ENCODE results near the gene PDE3A. TPM values are rescaled to one million over a fixed set of nuclear protein-coding genes. Genes with fewer than 3 reads are reported as not detected.

PDE3A gene
- total and polyA plus RNA-seq, 2 of the 4 experiments (the other 2 are of a cell fraction), result 0.09 to 0.18 TPM

DNA sequence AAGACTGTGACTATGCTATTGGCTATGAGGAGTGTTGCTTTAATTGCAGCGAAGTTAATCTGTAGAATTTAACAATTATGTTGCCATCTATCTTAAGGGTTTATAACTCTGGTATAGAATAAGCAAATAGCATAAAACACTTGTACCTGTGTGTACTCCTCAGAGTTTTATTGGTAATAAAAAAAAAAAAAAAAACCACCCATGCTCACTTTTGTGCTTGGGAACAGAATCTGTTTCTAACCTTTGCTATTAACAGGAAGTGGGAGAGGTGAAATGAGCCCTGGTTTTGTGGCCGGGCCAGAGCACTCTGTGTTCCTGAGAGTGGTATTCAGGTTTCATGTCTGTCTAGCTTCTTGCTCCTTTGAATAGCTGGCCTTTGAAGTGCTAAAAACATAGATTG, 53.1 kb downstream of the PDE3A start:
- in situ Hi-C loops (cut with MboI; ENCODE audit: low sequenced_read_pairs), result no loop called here
- ATAC-seq (ENCODE audit: low read depth), result no peak
- H3K4me1 ChIP-seq (ENCODE audit: control insufficient read depth, insufficient read depth, low read length), result peaks cover 2% of the 10 kb centered on the region
- no peak for TF ChIP-seq ELK1 (IDR thresholded peaks at IDR 0.05; ENCODE audit: borderline replicate concordance, low read depth, low read length)
- H3K36me3 ChIP-seq (ENCODE audit: control insufficient read depth, insufficient read depth, low read length), result no peaks in the 10 kb centered on the region; the same call in 1 of the 2 replicates
- H3K9me3 ChIP-seq (ENCODE audit: control insufficient read depth, insufficient read depth, low read length), result no peaks in the 10 kb centered on the region
- H3K14ac ChIP-seq (replicated peaks; ENCODE audit: low read depth, low read length), result no peak overlapping the region
- no peak overlapping the region for H2AK9ac ChIP-seq (replicated peaks; ENCODE audit: low read depth, low read length, poor library complexity)
- no peak overlapping the region for H2BK5ac ChIP-seq (ENCODE audit: low read depth, low read length, poor library complexity, severe bottlenecking)
- POLR2A ChIA-PET (ENCODE audit: unreplicated experiment), result interaction anchor here (0.6 kb wide), 1 partner anchor 635 kb away, joined by 3 read pairs; no protein-coding TSS in a partner anchor
- no peak overlapping the region for H2BK15ac ChIP-seq (ENCODE audit: low read depth, low read length)
- H3K27me3 ChIP-seq (ENCODE audit: control insufficient read depth, insufficient read depth, low read length), result no peaks in the 10 kb centered on the region
- no peak overlapping the region for H2AK5ac ChIP-seq (ENCODE audit: low read depth, low read length)
- no peak overlapping the region for H3K27ac ChIP-seq (ENCODE audit: insufficient read depth, low read length)
- BruUV-seq (replicated peaks), result no TSS peak
- intact Hi-C loops (cut with micrococcal nuclease), result no loop called here
- no peak overlapping the region for H2BK120ac ChIP-seq (ENCODE audit: low read depth, low read length)
- CTCF ChIA-PET, result no interaction called here
- H3K9ac ChIP-seq (ENCODE audit: low read depth, low read length), result no peak overlapping the region
- H4K5ac ChIP-seq (ENCODE audit: low read depth, low read length), result no peak overlapping the region
- H3K4ac ChIP-seq (ENCODE audit: low read depth, low read length), result no peak overlapping the region
- no peak overlapping the region for H3K56ac ChIP-seq (ENCODE audit: extremely low read depth, insufficient read depth, low read length)
- no CpG with 5 or more reads among the region's 2 CpGs for WGBS, 2 experiments (ENCODE audit: extremely low coverage in 2 of 2, insufficient read length in 1 of 2)
- no peak for DNase-seq
- no peak overlapping the region for H2AFZ ChIP-seq (replicated peaks; ENCODE audit: low read length, poor library complexity)
- H3K23ac ChIP-seq (ENCODE audit: low read depth, low read length), result no peak overlapping the region
- H3K9me1 ChIP-seq (ENCODE audit: insufficient read depth, low read length), result no peaks in the 10 kb centered on the region
- H3K18ac ChIP-seq (ENCODE audit: low read depth, low read length), result no peak overlapping the region
- H4K20me1 ChIP-seq (ENCODE audit: insufficient read depth, low read length), result no peaks in the 10 kb centered on the region
- H4K8ac ChIP-seq (ENCODE audit: low read depth in 2 of 2, low read length in 2 of 2), result no peak overlapping the region
- no peak overlapping the region for H4K91ac ChIP-seq (ENCODE audit: insufficient read depth, low read depth, low read length)
- no peak overlapping the region for H2BK20ac ChIP-seq (ENCODE audit: low read depth, low read length)
- dilution Hi-C loops (cut with HindIII; ENCODE audit: low sequenced_read_pairs, unreplicated experiment), result no loop called here
- no peaks in the 10 kb centered on the region; a peak in 1 of 4 replicates for H3K79me1 ChIP-seq (ENCODE audit: low read depth in 1 of 2, low read length in 2 of 2)
- no peak overlapping the region for H3K4me3 ChIP-seq (ENCODE audit: insufficient read depth, low read depth, low read length)
- no peak overlapping the region for H3K4me2 ChIP-seq (ENCODE audit: low read depth, low read length)

Measured in IMR-90 (cell line).